B cell (primary cell): ENCODE data around the gene TRAF3. TPM values are rescaled to one million over a fixed set of nuclear protein-coding genes. Genes with fewer than 3 reads are reported as not detected.

Experiments
- ATAC-seq: fragments of 200-7000 bp; cut with Tn5 transposase; one replicate; pipeline ENCODE4 v1.10.0; 2021; ENCODE audit warnings: low read depth, mild to moderate bottlenecking, moderate number of reproducible peaks, moderate library complexity
- CTCF ChIA-PET: fragments of 350-600 bp; sonication (Branson Sonifier 250); formaldehyde crosslinking; loops from one replicate; lab custom pipeline; 2021; ENCODE audit warnings: antibody characterized with exemption, inconsistent platforms; lab: Charles Lee
- POLR2A ChIA-PET: fragments of 350-600 bp; sonication (Branson Sonifier 250); formaldehyde crosslinking; loops from one replicate; lab custom pipeline; 2021; ENCODE audit warnings: antibody characterized with exemption; lab: Charles Lee
- DNase-seq: peaks from one replicate; pipeline ENCODE4 v3.0.0; 2013
- H2AFZ ChIP-seq: 2 replicates; pipeline ENCODE4 v1.6.1; 2012; ENCODE audit warnings: mild to moderate bottlenecking, low read depth, low read length; ENCODE audit not compliant: insufficient read depth, poor library complexity, severe bottlenecking
- H3K27ac ChIP-seq, 2 donors: 1 replicate in 1 of 2; 2 replicates in 1 of 2; pipeline ENCODE4 v1.5.1; 2012 to 2013; ENCODE audit warnings: low read length in 2 of 2, mild to moderate bottlenecking in 2 of 2, moderate library complexity in 1 of 2
- H3K27me3 ChIP-seq, 4 experiments: fragments of 200-600 bp in 1 of 4; sonication (generic) in 1 of 4; replicated peaks in 1 of 4; 1 replicate in 2 of 4; 2 replicates in 2 of 4; pipeline versions ENCODE4 v1.6.1 to v1.7.0; 2013 to 2016; ENCODE audit warnings: low read length in 3 of 4, mild to moderate bottlenecking in 2 of 4, mixed read lengths in 1 of 4, moderate library complexity in 1 of 4; ENCODE audit not compliant: insufficient read depth in 4 of 4, control insufficient read depth in 3 of 4; ENCODE audit errors: control extremely low read depth in 1 of 4
- H3K36me3 ChIP-seq, 2 experiments: replicated peaks in 1 of 2; 1 replicate in 1 of 2; 2 replicates in 1 of 2; pipeline versions ENCODE4 v1.6.1 to v1.7.1; 2013; ENCODE audit warnings: low read length in 1 of 2; ENCODE audit not compliant: insufficient read depth in 2 of 2, control insufficient read depth in 1 of 2; ENCODE audit errors: control extremely low read depth in 1 of 2, extremely low read depth in 1 of 2
- H3K4me1 ChIP-seq, 2 donors: fragments of 200-600 bp in 1 of 2; sonication (generic) in 1 of 2; 1 replicate in 1 of 2; 2 replicates in 1 of 2; pipeline versions ENCODE4 v1.5.1 to v1.6.1; 2013 to 2017; ENCODE audit warnings: low read length in 2 of 2; ENCODE audit not compliant: control insufficient read depth in 2 of 2, insufficient read depth in 2 of 2
- H3K4me2 ChIP-seq: replicated peaks from 2 replicates; pipeline ENCODE3; 2012; ENCODE audit warnings: mild to moderate bottlenecking, low read depth, low read length; ENCODE audit not compliant: poor library complexity, severe bottlenecking
- H3K4me3 ChIP-seq, 5 experiments: fragments of 200-600 bp in 1 of 5; sonication (generic) in 1 of 5; 1 replicate in 3 of 5; 2 replicates in 2 of 5; pipeline versions ENCODE4 v1.5.1 to v1.7.0; 2011 to 2016; ENCODE audit warnings: low read length in 4 of 5, mild to moderate bottlenecking in 4 of 5, low read depth in 2 of 5, control low read depth in 1 of 5, moderate library complexity in 1 of 5; ENCODE audit not compliant: insufficient read depth in 1 of 5; ENCODE audit errors: control extremely low read depth in 1 of 5, extremely low read depth in 1 of 5
- H3K79me2 ChIP-seq: fragments of 200-600 bp; sonication (generic); one replicate; pipeline ENCODE4 v1.6.0; 2016; ENCODE audit warnings: low read length; ENCODE audit not compliant: control insufficient read depth, insufficient read depth
- H3K9ac ChIP-seq: fragments of 200-600 bp; sonication (generic); 2 replicates; pipeline ENCODE4 v1.6.1; 2017; ENCODE audit warnings: mild to moderate bottlenecking, low read length, moderate library complexity
- H3K9me3 ChIP-seq, 3 donors: one replicate each; pipeline versions ENCODE4 v1.6.1 to v1.7.1; 2013; ENCODE audit warnings: low read length in 2 of 3; ENCODE audit not compliant: control insufficient read depth in 2 of 3, insufficient read depth in 1 of 3; ENCODE audit errors: control extremely low read depth in 1 of 3
- H4K20me1 ChIP-seq: 2 replicates; pipeline ENCODE4 v1.6.0; 2012; ENCODE audit warnings: mild to moderate bottlenecking, low read length; ENCODE audit not compliant: insufficient read depth, control insufficient read depth, poor library complexity, severe bottlenecking
- H3K27ac Mint-ChIP-seq: one replicate; pipeline ENCODE4 v1.8.0; 2021; ENCODE audit warnings: mixed read lengths
- H3K27me3 Mint-ChIP-seq: one replicate; pipeline ENCODE4 v1.8.0; 2021; ENCODE audit warnings: mixed read lengths
- H3K4me1 Mint-ChIP-seq: one replicate; pipeline ENCODE4 v1.8.0; 2021; ENCODE audit warnings: mixed read lengths
- H3K4me3 Mint-ChIP-seq: one replicate; pipeline ENCODE4 v1.8.0; 2021; ENCODE audit warnings: mixed read lengths
- H3K9me3 Mint-ChIP-seq: one replicate; pipeline ENCODE4 v1.8.0; 2022; ENCODE audit warnings: mixed read lengths; ENCODE audit not compliant: insufficient read depth
- CTCF ChIP-seq: fragments of 200-600 bp; IDR thresholded peaks from one replicate; pipeline ENCODE4 v1.8.0; 2022; ENCODE audit warnings: antibody characterized with exemption, mild to moderate bottlenecking
- EZH2 ChIP-seq: IDR thresholded peaks from 2 replicates; pipeline ENCODE4 v1.6.1; 2012; ENCODE audit warnings: borderline replicate concordance, low read depth, mild to moderate bottlenecking, moderate library complexity, low read length; ENCODE audit not compliant: insufficient read depth, poor library complexity, severe bottlenecking
- WGBS: methylation state at CpG from one replicate; pipeline ENCODE4 v1.1.5; 2013; ENCODE audit warnings: missing lambda C conversion rate; ENCODE audit not compliant: insufficient coverage; 5-methylcytosine and 5-hydroxymethylcytosine counted together
- intact Hi-C: fragments of 100-400 bp; cut with micrococcal nuclease; formaldehyde crosslinking; loops from one replicate; pipeline ENCODE4 v1.10.0; 2022
- polyA plus RNA-seq: library from polyadenylated mRNA; depleted of rRNA; stranded (reverse); fragments of >200 nt; gene quantifications from 2 replicates; pipeline ENCODE4 v1.2.3, GENCODE V29; 2012
- total RNA-seq, 2 donors: library from RNA; stranded (reverse); fragments of 120-200 nt in 1 of 2; gene quantifications; 1 replicate in 1 of 2; 2 replicates in 1 of 2; pipeline versions ENCODE4 v1.2.3 to v1.2.4, GENCODE V29; 2013 to 2022

Gene TRAF3
- total and polyA plus RNA-seq, 2 donors (not counting 1 experiment from before 2014, with no cell fraction given) = 42.8 to 89.8 TPM

DNA sequence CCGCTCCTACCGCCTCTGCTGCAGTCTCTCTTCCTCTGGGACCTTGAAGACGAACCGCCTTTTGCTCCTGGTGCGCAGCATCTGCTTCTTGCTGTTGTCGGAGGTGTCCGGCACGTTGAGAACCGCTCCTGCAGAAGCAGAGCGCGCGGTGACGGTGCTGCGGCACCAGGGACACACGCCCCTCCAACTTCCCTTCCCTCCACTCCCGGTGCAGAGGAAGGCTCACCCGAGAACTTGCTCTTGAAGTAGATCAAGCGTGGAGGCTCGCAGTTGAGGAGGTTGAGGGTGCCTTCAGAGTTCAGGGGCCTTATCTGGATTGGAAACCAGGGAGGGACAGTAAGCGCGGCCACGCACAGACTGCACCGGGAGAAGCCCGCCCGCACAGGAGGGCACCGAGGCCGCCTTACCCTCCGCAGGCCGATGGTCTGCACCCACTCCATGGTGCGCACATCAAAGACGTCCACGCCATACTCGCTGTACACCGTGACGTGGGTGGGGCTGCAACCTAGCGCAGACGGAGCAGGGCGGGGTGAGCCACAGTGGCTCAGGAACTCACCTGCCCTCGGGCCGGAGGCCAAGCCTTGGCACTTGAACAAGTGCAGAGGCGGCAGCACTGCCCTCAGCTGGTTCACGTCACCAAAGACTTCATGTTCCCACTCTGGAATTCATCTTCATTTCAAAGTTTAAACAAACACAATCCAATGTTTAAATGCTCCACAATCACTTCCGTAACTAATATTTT, 162.7 kb downstream of the TRAF3 start:
- WGBS = 97% methylated on average over 38 of the region's 43 CpGs
- Histone ChIP-seq H2AFZ (no peak overlapping the region), H3K4me2 (no peak overlapping the region), H3K9me3 (no peaks in the 10 kb centered on the region), H3K9ac (no peak overlapping the region), H3K27ac (no peak overlapping the region), H4K20me1 (no peaks in the 10 kb centered on the region), H3K4me3 (no peak overlapping the region), H3K36me3 (peaks cover 0 to 8% of the 10 kb centered on the region in 2 experiments), H3K79me2 (no peaks in the 10 kb centered on the region), H3K4me1 (peaks cover 0 to 13% of the 10 kb centered on the region in 2 donors), H3K27me3 (no peaks in the 10 kb centered on the region)
- Mint-ChIP-seq H3K27me3 (no peaks in the 10 kb centered on the region), H3K4me3 (no peak overlapping the region), H3K9me3 (no peaks in the 10 kb centered on the region), H3K4me1 (peaks cover 20% of the 10 kb centered on the region), H3K27ac (no peak overlapping the region)
- CTCF ChIA-PET = no interaction called here
- TF ChIP-seq EZH2 = no peak
- intact Hi-C loops = no loop called here
- no peak for DNase-seq
- POLR2A ChIA-PET = no interaction called here
- ATAC-seq = no peak

GRCh38 chr14:102940729-102941362, 163.6 kb downstream of the TRAF3 start:
- Mint-ChIP-seq H3K4me1 (peaks cover 17% of the 10 kb centered on the region), H3K27me3 (no peaks in the 10 kb centered on the region), H3K9me3 (no peaks in the 10 kb centered on the region), H3K4me3 (no peak overlapping the region), H3K27ac (no peak overlapping the region)
- Histone ChIP-seq H3K9me3 (no peaks in the 10 kb centered on the region), H3K9ac (no peak overlapping the region), H3K4me3 (no peak overlapping the region), H3K27me3 (no peaks in the 10 kb centered on the region), H3K79me2 (no peaks in the 10 kb centered on the region), H3K36me3 (peaks cover 0 to 8% of the 10 kb centered on the region in 2 experiments), H3K4me2 (no peak overlapping the region), H2AFZ (no peak overlapping the region), H4K20me1 (no peaks in the 10 kb centered on the region), H3K27ac (no peak overlapping the region), H3K4me1 (peaks cover 0 to 13% of the 10 kb centered on the region in 2 donors)
- ChIA-PET POLR2A (interaction anchor here (1.6 kb wide), 1 partner anchor 10 kb away, joined by 3 read pairs; no protein-coding TSS in a partner anchor), CTCF (no interaction called here)
- no peak for TF ChIP-seq CTCF
- no peak for TF ChIP-seq EZH2
- ATAC-seq (no peak), DNase-seq (no peak)
- intact Hi-C loops = no loop called here
- 94% methylated on average over 18 of the region's 19 CpGs for WGBS
